Vagina (tissue), 2 donors: Measurements from ENCODE around the gene SHROOM1.

Experiments used
- POLR2A ChIP-seq, 2 donors: fragments of 450-650 bp; IDR thresholded peaks; one replicate each; pipeline ENCODE4 v1.6.1; 2017; ENCODE audit warnings: antibody characterized with exemption in 2 of 2, mild to moderate bottlenecking in 2 of 2, moderate library complexity in 2 of 2
- TF ChIP-seq, protein P1 (sequence below), 3 experiments: fragments of 450-650 bp in 2 of 3; fragments of 200-600 bp in 1 of 3; sonication (generic) in 1 of 3; IDR thresholded peaks; one replicate each; pipeline ENCODE4 v1.5.1; 2017 to 2019; ENCODE audit warnings: antibody characterized with exemption in 3 of 3, mild to moderate bottlenecking in 2 of 3, moderate library complexity in 2 of 3

DNA sequence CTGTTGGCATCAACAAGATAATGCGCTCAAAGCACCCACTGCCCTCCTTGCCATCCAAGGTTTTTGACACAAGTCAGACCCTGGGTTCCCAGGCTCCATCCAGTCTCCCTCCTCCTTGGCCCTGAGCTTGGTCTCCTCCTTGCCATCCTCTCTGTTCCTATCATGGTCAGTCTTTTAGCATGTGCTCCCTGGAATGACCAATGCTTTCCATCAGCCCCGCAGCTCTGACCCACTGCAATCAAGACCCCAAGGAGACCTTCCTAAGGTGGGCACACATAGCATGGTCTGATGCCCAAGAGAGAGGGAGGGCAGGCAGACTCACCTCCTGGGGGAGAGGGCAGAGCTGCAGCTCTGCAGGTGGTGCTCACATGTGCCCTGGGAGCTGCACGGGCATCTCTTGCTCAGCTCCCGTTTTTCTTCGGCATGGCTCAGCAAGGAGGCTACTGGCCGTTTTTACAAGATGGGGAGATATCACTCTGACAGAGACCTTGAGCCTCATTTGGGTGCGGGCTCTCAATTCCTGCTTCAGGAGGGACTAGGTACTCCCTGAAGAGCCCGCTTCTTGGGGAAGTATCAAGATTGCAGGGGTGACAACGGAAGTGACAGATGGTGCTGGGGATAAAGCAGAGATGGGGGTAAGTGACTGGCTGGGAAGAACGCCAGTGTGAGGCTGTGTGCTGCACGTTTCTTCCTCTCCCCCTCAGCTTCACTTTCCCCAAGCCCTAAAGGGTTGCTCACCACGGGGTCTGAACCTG lies 56.7 kb downstream of the SHROOM1 start:
- TF ChIP-seq POLR2A (IDR thresholded peaks at IDR 0.05): no peak
- TF ChIP-seq, protein P1, sequence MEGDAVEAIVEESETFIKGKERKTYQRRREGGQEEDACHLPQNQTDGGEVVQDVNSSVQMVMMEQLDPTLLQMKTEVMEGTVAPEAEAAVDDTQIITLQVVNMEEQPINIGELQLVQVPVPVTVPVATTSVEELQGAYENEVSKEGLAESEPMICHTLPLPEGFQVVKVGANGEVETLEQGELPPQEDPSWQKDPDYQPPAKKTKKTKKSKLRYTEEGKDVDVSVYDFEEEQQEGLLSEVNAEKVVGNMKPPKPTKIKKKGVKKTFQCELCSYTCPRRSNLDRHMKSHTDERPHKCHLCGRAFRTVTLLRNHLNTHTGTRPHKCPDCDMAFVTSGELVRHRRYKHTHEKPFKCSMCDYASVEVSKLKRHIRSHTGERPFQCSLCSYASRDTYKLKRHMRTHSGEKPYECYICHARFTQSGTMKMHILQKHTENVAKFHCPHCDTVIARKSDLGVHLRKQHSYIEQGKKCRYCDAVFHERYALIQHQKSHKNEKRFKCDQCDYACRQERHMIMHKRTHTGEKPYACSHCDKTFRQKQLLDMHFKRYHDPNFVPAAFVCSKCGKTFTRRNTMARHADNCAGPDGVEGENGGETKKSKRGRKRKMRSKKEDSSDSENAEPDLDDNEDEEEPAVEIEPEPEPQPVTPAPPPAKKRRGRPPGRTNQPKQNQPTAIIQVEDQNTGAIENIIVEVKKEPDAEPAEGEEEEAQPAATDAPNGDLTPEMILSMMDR (IDR thresholded peaks at IDR 0.05): no peak
